Activated T-cell treated with anti-CD3 and anti-CD28 coated beads, Interleukin-2, amount 50 U/mL, for 24 hours (primary cell): ENCODE data around the gene ALKBH5.

Experiments
- DNase-seq: peaks from one replicate; pipeline ENCODE4 v3.0.0-alpha.2; 2020
- H3K27ac Mint-ChIP-seq: 2 replicates; pipeline ENCODE4 v1.8.0; 2020; ENCODE audit warnings: mild to moderate bottlenecking, mixed read lengths
- H3K27me3 Mint-ChIP-seq: 2 replicates; pipeline ENCODE4 v1.8.0; 2020; ENCODE audit warnings: mixed read lengths
- H3K36me3 Mint-ChIP-seq: 2 replicates; pipeline ENCODE4 v1.8.0; 2020; ENCODE audit warnings: low read depth, mixed read lengths
- H3K4me1 Mint-ChIP-seq: 2 replicates; pipeline ENCODE4 v1.8.0; 2020; ENCODE audit warnings: low read depth, mixed read lengths
- H3K4me3 Mint-ChIP-seq: 2 replicates; pipeline ENCODE4 v1.8.0; 2020; ENCODE audit warnings: mild to moderate bottlenecking, moderate library complexity, mixed read lengths
- H3K9me3 Mint-ChIP-seq: 2 replicates; pipeline ENCODE4 v1.8.0; 2020; ENCODE audit warnings: mixed read lengths

Gene ALKBH5

DNA sequence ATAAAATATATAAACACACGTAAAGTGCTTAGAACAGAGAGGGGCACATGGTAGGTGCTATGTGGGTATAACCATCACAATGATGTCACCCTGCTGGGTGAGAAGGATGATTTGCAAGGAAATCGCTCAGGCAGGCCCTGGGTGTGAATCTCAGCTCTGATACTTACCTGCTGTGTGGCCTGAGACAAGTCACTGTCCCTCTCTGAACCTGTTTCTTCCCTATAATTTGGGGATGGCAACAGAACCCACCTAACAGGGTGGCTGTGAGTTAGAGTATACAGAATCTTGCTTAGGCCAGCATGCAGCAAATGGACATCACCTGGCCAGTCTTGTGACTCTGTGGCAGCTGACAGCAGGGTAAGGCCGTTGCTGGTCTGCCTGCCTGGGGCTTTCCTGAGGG lies 36.6 kb upstream of the ALKBH5 start:
- Mint-ChIP-seq H3K27ac (no peak overlapping the region), H3K27me3 (no peaks in the 10 kb centered on the region), H3K4me1 (no peaks in the 10 kb centered on the region), H3K36me3 (no peaks in the 10 kb centered on the region), H3K9me3 (no peaks in the 10 kb centered on the region), H3K4me3 (no peak overlapping the region)
- DNase-seq: no peak

DNA sequence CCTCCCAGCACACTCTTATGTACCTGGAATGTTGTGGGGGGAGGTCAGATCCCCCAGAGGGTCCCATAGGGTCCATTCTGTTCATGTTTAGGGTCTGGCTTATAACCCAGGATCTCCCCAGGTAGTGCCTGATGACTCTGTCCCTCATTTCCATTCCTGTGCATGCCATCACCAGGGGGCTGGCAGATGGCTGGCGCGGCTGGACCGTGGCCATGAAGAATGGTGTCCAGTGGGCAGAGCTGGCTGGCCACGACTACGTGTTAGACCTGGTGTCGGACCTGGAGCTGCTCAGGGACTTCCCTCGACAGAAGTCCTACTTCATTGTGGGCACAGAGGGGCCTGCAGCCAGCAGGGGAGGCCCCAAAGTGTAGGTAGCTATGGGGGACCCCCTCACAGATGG lies 35.0 kb upstream of the ALKBH5 start:
- Mint-ChIP-seq H3K4me3 (no peak overlapping the region), H3K4me1 (peaks cover 3% of the 10 kb centered on the region), H3K27ac (no peak overlapping the region), H3K36me3 (no peaks in the 10 kb centered on the region), H3K9me3 (no peaks in the 10 kb centered on the region), H3K27me3 (no peaks in the 10 kb centered on the region)
- no peak for DNase-seq

DNA sequence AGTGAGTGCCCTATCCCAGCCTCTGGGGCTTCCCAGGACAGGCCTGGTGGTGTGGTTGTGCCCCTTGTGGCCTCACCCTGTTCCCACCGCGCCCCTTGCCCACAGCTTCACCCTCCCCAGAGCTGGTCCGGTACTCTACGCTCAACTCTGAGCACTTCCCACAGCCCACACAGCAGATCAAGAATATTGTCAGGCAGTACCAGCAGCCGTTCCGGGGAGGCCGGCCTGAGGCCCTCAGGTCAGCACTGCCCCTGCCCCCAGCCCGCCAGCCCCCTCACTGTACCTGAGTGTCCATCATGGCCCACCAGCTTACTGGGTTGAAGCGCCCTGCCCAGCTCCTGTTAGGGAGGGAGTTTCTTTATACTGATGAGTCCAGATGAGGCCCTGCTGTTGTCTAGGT lies 32.3 kb upstream of the ALKBH5 start:
- Mint-ChIP-seq H3K27me3 (no peaks in the 10 kb centered on the region), H3K9me3 (no peaks in the 10 kb centered on the region), H3K27ac (no peak overlapping the region), H3K4me1 (peaks cover 9% of the 10 kb centered on the region), H3K4me3 (no peak overlapping the region), H3K36me3 (no peaks in the 10 kb centered on the region)
- DNase-seq: no peak

DNA sequence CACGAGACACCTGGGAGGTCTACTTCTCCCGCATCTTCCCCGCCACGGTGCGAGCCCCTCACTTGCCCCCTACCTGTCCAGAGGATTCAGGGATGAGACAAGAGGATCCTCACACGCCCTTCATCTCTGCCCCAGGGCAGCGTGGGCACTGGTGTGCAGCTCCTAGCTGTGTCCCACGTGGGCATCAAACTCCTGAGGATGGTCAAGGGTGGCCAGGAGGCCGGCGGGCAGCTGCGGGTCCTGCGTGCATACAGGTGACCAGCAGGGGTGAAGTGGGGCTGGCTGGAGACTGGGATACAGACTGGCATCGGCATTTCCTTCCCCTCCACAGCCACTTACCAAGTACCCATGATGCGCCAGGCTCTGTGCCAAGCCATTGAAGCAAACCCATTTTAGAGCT lies 28.4 kb upstream of the ALKBH5 start:
- Mint-ChIP-seq H3K27ac (no peak overlapping the region), H3K4me1 (peaks cover 21% of the 10 kb centered on the region), H3K4me3 (no peak overlapping the region), H3K36me3 (no peaks in the 10 kb centered on the region), H3K9me3 (no peaks in the 10 kb centered on the region), H3K27me3 (no peaks in the 10 kb centered on the region)
- DNase-seq: no peak

DNA sequence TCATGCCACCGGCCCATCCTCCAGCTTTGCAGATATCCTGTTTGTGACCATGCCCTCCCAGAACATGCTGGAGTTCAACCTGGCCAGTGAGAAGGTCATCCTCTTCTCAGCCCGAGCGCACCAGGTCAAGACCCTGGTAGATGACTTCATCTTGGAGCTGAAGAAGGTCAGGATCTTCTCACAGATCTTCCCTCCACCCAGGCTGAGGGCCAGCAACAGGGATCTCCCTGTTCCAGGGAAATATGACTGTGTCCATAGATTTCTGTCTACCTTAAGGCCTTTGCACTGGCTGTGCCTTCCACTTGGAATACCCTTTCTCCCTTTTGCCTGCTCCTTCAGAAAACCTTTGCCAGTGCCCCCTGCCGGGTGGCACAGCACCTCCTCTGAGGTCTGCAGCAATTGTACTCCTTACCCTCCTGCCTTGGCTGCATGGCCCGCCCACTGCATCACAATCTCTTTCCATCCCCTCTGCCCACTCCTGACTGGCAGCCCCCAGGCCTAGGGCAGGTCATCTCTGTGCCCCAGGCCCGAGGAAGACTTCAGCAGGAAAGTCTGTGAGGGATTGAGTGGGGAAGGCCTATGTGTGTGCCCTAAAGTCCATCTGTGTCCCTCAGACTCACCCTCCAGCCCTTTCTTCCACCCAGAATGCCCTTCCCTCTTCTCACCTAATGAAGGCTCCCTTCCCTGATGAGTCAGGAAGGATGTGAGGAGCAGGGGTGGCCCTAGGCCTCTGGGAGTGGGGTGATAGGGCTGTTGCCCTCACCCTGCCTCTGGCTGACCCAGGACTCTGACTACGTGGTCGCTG lies 27.3 kb upstream of the ALKBH5 start:
- H3K4me3 Mint-ChIP-seq: no peak overlapping the region
- no peaks in the 10 kb centered on the region for H3K36me3 Mint-ChIP-seq
- peaks cover 21% of the 10 kb centered on the region for H3K4me1 Mint-ChIP-seq
- H3K27ac Mint-ChIP-seq: no peak overlapping the region
- no peak for DNase-seq
- H3K9me3 Mint-ChIP-seq: no peaks in the 10 kb centered on the region
- no peaks in the 10 kb centered on the region for H3K27me3 Mint-ChIP-seq

DNA sequence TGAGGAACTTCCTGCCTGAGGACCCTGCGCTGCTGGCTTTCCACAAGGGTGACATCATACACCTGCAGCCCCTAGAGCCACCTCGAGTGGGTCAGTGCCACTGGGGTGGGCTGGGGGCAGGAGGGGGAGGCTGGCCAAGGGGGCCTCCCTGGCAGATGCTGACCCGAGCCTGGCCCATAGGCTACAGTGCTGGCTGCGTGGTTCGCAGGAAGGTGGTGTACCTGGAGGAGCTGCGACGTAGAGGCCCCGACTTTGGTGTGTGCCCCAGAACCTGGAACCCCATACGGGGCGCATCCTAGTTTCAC lies 26.7 kb upstream of the ALKBH5 start:
- Mint-ChIP-seq H3K4me1 (peaks cover 21% of the 10 kb centered on the region), H3K36me3 (no peaks in the 10 kb centered on the region), H3K4me3 (no peak overlapping the region), H3K27ac (no peak overlapping the region), H3K9me3 (no peaks in the 10 kb centered on the region), H3K27me3 (no peaks in the 10 kb centered on the region)
- no peak for DNase-seq

DNA sequence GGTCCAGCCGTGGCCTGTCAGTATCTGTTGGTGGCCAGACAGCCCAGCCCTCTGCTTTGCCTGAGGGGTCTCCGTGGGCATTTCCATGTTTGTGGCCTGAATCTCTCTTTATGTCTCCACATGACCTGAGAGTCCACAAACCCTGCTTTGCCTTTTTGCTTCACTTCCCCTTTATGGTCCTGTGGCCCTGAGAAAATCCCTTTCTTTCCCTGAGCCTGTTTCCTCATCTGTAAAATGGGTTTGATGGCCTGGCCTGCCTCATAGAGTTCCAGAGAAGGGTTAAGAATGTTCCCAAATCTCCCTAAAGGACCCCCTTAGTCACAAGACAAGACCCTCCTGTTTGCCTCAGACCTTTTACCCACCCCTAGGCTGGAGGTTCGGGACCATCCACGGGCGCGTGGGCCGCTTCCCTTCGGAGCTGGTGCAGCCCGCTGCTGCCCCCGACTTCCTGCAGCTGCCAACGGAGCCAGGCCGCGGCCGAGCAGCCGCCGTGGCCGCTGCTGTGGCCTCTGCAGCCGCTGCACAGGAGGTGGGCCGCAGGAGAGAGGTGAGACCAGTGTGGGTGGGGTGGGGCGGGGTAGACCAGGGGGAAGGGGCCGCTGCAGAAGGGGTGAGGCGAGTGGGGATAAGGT lies 26.2 kb upstream of the ALKBH5 start:
- Mint-ChIP-seq H3K27me3 (no peaks in the 10 kb centered on the region), H3K9me3 (no peaks in the 10 kb centered on the region), H3K27ac (peak overlapping the region; percentile 7), H3K4me3 (no peak overlapping the region), H3K4me1 (peaks cover 21% of the 10 kb centered on the region), H3K36me3 (no peaks in the 10 kb centered on the region)
- no peak for DNase-seq

DNA sequence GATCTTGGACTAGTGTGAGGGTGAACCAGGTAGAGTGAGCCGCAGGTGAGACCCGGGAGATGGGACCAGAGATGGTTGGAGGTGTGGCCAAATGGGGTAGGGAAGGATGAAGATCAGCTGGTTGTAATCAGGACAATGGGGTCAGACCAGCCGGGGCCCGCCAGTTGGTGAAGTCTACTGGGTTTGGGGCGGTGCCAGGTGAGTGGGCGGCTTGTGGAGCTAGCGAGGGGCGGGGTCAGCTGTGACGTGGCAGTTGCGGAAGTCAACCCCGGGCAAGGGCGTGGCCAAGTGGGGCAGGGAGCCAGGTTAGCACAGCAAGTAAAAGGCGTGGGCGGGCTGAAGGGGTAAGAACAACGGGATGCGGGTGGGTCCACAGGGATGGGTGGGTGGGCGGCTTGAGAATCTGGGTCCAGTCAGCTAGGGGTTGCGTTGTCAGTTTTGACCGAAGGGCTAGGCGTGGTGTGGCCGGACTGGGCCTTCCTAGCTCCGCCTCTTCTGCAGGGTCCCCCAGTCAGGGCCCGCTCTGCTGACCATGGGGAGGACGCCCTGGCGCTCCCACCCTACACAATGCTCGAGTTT lies 25.5 kb upstream of the ALKBH5 start:
- Mint-ChIP-seq H3K4me3 (peak overlapping the region; percentile 66), H3K4me1 (peaks cover 20% of the 10 kb centered on the region), H3K9me3 (no peaks in the 10 kb centered on the region), H3K36me3 (no peaks in the 10 kb centered on the region), H3K27me3 (no peaks in the 10 kb centered on the region), H3K27ac (peak overlapping the region; percentile 87)
- DNase-seq: peak; percentile 96

DNA sequence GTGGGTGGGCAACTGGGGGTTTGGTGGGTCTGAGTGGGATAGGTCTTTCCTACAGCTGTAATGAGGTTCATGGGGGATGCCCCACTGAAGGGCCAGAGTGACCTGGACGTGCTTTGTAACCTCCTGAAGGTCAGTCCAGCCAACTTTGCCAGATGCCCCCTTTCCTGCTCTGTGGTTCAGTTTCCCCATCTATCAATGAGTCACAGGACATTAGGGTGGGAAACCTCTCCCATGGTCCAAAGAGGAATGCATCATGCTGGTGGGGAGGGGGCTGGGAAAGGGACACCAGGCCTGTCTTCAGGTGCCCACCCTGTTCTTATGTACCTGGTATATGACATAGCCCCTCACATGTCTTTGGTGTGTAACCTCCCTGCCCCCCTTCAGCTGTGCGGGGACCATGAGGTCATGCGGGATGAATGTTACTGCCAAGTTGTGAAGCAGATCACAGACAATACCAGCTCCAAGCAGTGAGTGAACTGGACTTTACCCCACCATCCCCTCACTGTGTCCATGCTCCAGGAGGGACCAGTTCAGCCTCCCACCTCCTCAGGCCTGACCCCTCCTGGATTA lies 24.0 kb upstream of the ALKBH5 start:
- no peaks in the 10 kb centered on the region for H3K36me3 Mint-ChIP-seq
- H3K27me3 Mint-ChIP-seq: no peaks in the 10 kb centered on the region
- H3K4me3 Mint-ChIP-seq: no peak overlapping the region
- H3K9me3 Mint-ChIP-seq: no peaks in the 10 kb centered on the region
- H3K4me1 Mint-ChIP-seq: peaks cover 12% of the 10 kb centered on the region
- no peak overlapping the region for H3K27ac Mint-ChIP-seq
- no peak for DNase-seq

DNA sequence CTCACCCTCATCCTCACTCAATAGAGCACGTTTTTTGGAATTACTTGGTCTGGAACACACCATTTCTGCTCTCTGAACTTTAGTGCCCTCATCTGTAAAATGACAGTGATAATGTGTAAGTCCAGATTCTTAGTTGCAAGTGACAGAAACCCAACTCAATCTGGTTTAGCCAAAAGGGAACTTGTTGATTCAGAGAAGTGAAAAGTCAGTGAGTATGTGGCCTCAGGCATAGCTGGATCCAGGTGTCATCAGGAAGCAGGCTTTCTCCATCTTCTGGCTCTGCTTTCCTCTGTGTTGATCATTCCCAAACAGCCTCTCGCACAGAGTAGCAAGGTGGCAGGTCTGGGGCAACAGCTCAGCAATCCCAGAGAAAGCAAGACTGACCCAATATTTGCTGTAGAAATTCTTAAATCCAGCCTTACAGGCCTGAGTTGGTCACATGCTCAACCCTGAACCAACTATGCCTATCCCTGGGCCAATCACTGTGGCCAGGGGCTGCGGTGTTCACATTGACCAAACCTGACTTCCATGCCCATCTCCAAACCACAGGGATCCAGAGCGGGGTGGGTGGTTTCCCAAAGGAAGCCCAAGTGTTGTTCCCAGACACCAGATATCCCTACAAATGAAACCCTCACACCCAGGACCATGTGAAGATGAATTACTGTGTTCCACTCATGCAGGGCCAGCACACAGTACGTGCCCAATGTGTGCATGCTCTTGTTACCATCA lies 23.3 kb upstream of the ALKBH5 start:
- H3K27ac Mint-ChIP-seq: no peak overlapping the region
- no peaks in the 10 kb centered on the region for H3K36me3 Mint-ChIP-seq
- H3K9me3 Mint-ChIP-seq: no peaks in the 10 kb centered on the region
- no peak for DNase-seq
- H3K4me1 Mint-ChIP-seq: peaks cover 12% of the 10 kb centered on the region
- H3K27me3 Mint-ChIP-seq: no peaks in the 10 kb centered on the region
- H3K4me3 Mint-ChIP-seq: no peak overlapping the region

DNA sequence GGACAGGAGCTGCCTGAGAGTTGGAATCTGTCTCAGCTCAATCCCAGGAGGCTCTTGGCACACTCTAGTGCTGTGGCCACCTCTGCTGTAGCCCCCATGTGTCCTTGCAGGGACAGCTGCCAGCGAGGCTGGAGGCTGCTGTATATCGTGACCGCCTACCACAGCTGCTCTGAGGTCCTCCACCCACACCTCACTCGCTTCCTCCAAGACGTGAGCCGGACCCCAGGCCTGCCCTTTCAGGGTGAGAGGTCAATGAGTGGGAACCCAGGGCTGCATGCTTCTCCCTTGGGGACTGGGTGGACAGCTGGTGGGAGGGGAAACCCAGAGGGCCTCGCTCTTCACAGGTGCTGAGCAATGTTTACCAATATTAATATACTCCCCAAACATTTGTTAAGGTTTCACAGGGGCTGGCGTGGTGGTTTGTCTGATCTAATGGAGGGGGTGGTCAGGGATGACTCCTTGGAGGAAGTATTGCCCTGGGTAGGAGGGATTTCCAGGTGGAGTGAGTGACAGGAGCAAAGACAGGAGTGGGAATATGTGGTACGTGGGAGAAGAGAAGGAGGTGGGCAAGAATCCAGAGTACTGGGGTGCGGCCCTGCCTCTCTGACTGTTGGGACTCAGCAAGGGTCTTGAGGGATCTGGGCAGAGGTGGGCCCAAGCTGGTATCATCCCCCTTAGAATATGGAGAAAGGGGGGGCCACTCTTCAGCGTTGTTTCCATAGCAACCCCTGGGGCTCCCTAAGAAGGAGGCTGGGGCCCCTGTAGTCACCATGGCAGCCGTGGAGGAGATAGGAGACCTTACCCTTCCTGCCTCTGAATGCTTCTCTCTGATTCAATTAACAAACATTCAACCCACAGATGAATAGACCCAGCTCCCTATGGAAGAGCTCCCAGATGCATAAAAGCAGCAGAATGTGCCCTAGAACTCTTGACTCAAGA lies 22.2 kb upstream of the ALKBH5 start:
- Mint-ChIP-seq H3K4me1 (peaks cover 12% of the 10 kb centered on the region), H3K36me3 (no peaks in the 10 kb centered on the region), H3K27ac (no peak overlapping the region), H3K9me3 (no peaks in the 10 kb centered on the region), H3K27me3 (no peaks in the 10 kb centered on the region), H3K4me3 (no peak overlapping the region)
- DNase-seq: no peak

DNA sequence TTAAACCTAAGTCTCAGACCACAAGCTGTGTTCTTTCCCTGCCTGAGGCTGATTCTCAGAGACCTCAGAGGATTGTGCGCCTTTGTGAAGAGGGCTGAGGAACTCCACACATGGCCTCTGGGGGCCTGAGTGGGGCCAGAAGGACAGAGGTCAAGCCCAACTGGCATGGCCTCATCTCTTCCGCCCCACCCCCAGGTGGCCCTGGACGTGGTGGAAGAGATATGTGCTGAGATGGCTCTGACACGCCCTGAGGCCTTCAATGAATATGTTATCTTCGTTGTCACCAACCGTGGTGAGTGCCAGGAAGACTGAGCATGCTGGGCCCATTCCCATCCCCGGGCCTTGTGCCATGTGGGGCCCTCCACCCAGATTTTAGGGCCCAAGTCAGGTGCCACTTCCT lies 20.1 kb upstream of the ALKBH5 start:
- Mint-ChIP-seq H3K27me3 (no peaks in the 10 kb centered on the region), H3K9me3 (no peaks in the 10 kb centered on the region), H3K4me3 (no peak overlapping the region), H3K27ac (no peak overlapping the region), H3K36me3 (no peaks in the 10 kb centered on the region), H3K4me1 (peaks cover 4% of the 10 kb centered on the region)
- no peak for DNase-seq

DNA sequence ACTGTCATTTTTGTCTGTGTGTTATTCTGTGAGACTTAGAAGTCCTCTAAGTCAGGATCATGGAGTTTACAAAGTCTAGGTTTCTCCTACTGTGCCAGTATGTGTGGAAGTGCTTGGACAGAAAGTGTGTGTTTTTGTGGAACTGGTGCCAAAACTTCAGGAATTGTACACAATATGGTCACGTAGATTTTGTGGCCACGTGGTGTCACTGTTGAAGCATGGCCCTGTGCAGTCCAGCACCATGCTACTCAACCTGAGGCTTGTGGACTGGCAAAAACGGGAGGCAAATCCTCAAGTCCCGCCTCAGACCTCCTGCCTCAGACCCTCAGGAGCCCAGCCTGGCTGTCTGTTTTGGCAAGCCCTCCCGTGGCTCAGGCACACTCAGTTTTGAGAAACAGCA lies 16.7 kb upstream of the ALKBH5 start:
- Mint-ChIP-seq H3K27me3 (no peaks in the 10 kb centered on the region), H3K4me3 (no peak overlapping the region), H3K9me3 (no peaks in the 10 kb centered on the region), H3K36me3 (no peaks in the 10 kb centered on the region), H3K27ac (no peak overlapping the region), H3K4me1 (no peaks in the 10 kb centered on the region)
- no peak for DNase-seq

DNA sequence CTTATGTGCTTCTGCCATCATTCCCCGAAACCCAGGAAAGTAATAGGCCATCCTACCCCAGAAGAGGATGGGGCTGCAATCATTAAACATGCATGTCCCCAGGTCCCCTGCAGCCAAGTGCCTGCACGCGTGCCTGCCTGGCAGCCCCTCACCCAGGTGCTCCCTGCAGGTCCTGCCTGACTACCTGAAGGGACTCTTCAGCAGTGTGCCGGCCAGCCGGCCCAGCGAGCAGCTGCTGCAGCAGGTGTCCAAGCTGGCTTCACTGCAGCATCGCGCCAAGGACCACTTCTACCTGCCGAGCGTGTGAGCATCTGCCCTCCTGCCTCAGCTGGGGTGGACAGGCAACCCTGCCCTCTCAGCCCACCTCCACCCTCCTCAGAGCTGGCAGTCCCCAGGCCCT lies 16.2 kb upstream of the ALKBH5 start:
- no peaks in the 10 kb centered on the region for H3K36me3 Mint-ChIP-seq
- H3K27me3 Mint-ChIP-seq: no peaks in the 10 kb centered on the region
- no peak overlapping the region for H3K27ac Mint-ChIP-seq
- DNase-seq: no peak
- no peaks in the 10 kb centered on the region for H3K4me1 Mint-ChIP-seq
- H3K4me3 Mint-ChIP-seq: no peak overlapping the region
- no peaks in the 10 kb centered on the region for H3K9me3 Mint-ChIP-seq
